Ectodermal cell (in vitro differentiated cells): ENCODE results near the gene LHFPL4.
A peak's percentile ranks its signal among the peaks of the same experiment; 100 is the strongest.
"Not testable (repeated sequence)": the region's sequence is repeated elsewhere in the genome, so short reads cannot be mapped to it uniquely, and the experiment has no call there.

Source experiments
- H3K27ac ChIP-seq: 2 replicates; pipeline ENCODE4 v1.7.0; 2013; ENCODE audit warnings: mild to moderate bottlenecking, low read depth, low read length; ENCODE audit not compliant: insufficient read depth, poor library complexity, severe bottlenecking
- H3K27me3 ChIP-seq: 2 replicates; pipeline ENCODE4 v1.7.0; 2013; ENCODE audit warnings: mild to moderate bottlenecking, low read length; ENCODE audit not compliant: insufficient read depth, control insufficient read depth, poor library complexity, severe bottlenecking
- H3K36me3 ChIP-seq: one replicate; pipeline ENCODE4 v1.7.0; 2013; ENCODE audit warnings: low read length; ENCODE audit not compliant: control insufficient read depth, insufficient read depth
- H3K4me1 ChIP-seq: one replicate; pipeline ENCODE4 v1.7.0; 2013; ENCODE audit warnings: low read length; ENCODE audit not compliant: control insufficient read depth, insufficient read depth
- H3K4me3 ChIP-seq: 2 replicates; pipeline ENCODE4 v1.7.0; 2013; ENCODE audit warnings: low read depth, low read length, control low read depth; ENCODE audit not compliant: insufficient read depth
- H3K9me3 ChIP-seq: 2 replicates; pipeline ENCODE4 v1.7.0; 2013; ENCODE audit warnings: mild to moderate bottlenecking, low read length, moderate library complexity; ENCODE audit not compliant: control insufficient read depth
- WGBS, 2 experiments: methylation state at CpG; one replicate each; pipeline ENCODE4 v1.1.7; 2013; ENCODE audit warnings: missing lambda C conversion rate in 2 of 2; 5-methylcytosine and 5-hydroxymethylcytosine counted together

The LHFPL4 gene

GRCh38 chr3:9503283-9503682 lies 50.3 kb downstream of the LHFPL4 start:
- no peak overlapping the region for H3K4me3 ChIP-seq
- peaks cover 5% of the 10 kb centered on the region for H3K4me1 ChIP-seq
- no peaks in the 10 kb centered on the region for H3K9me3 ChIP-seq
- H3K36me3 ChIP-seq = no peaks in the 10 kb centered on the region
- H3K27ac ChIP-seq = no peak overlapping the region
- 13 to 25% methylated on average over 3 to 4 of the region's 4 CpGs for WGBS, 2 experiments
- peaks cover 22% of the 10 kb centered on the region for H3K27me3 ChIP-seq

- WGBS, 2 experiments = 91% methylated on average over 6 of the region's 6 CpGs
Observed at GRCh38 chr3:9501226-9501625, 52.4 kb downstream of the LHFPL4 start.

GRCh38 chr3:9500108-9501050 lies 53.2 kb downstream of the LHFPL4 start:
- H3K4me3 ChIP-seq = peak overlapping the region; percentile 42
- peaks cover 5% of the 10 kb centered on the region for H3K4me1 ChIP-seq
- no peaks in the 10 kb centered on the region for H3K36me3 ChIP-seq
- no peaks in the 10 kb centered on the region for H3K9me3 ChIP-seq
- peaks cover 20% of the 10 kb centered on the region for H3K27me3 ChIP-seq
- no peak overlapping the region for H3K27ac ChIP-seq
- 13 to 14% methylated on average over 37 to 38 of the region's 39 CpGs for WGBS, 2 experiments

More at GRCh38 chr3:9501226-9501625, 52.4 kb downstream of the LHFPL4 start:
- Histone ChIP-seq H3K4me3 (no peak overlapping the region), H3K9me3 (no peaks in the 10 kb centered on the region), H3K27me3 (peaks cover 20% of the 10 kb centered on the region), H3K27ac (no peak overlapping the region), H3K4me1 (peaks cover 5% of the 10 kb centered on the region), H3K36me3 (no peaks in the 10 kb centered on the region)

- H3K9me3 ChIP-seq = no peaks in the 10 kb centered on the region
- H3K36me3 ChIP-seq = no peaks in the 10 kb centered on the region
- WGBS, 2 experiments = 37 to 39% methylated on average over 19 of the region's 19 CpGs
- H3K4me3 ChIP-seq = peak overlapping the region; percentile 42
- H3K27ac ChIP-seq = no peak overlapping the region
- H3K27me3 ChIP-seq = peaks cover 20% of the 10 kb centered on the region
- peaks cover 5% of the 10 kb centered on the region for H3K4me1 ChIP-seq
Observed at GRCh38 chr3:9499455-9500107, 54.0 kb downstream of the LHFPL4 start.

- WGBS, 2 experiments = 92 to 94% methylated on average over 6 of the region's 6 CpGs
- Histone ChIP-seq H3K9me3 (no peaks in the 10 kb centered on the region), H3K4me3 (no peak overlapping the region), H3K27ac (no peak overlapping the region), H3K27me3 (peaks cover 20% of the 10 kb centered on the region), H3K4me1 (peaks cover 5% of the 10 kb centered on the region), H3K36me3 (no peaks in the 10 kb centered on the region)
Observed at GRCh38 chr3:9498781-9499180, 54.8 kb downstream of the LHFPL4 start.

- no peaks in the 10 kb centered on the region for H3K9me3 ChIP-seq
- 88 to 91% methylated on average over 8 of the region's 8 CpGs for WGBS, 2 experiments
- H3K4me3 ChIP-seq = no peak overlapping the region
- no peak overlapping the region for H3K27ac ChIP-seq
- no peaks in the 10 kb centered on the region for H3K36me3 ChIP-seq
- peaks cover 5% of the 10 kb centered on the region for H3K4me1 ChIP-seq
- peaks cover 20% of the 10 kb centered on the region for H3K27me3 ChIP-seq
Observed at GRCh38 chr3:9497821-9498565, 55.6 kb downstream of the LHFPL4 start.

GRCh38 chr3:9496893-9497292 lies 56.7 kb downstream of the LHFPL4 start:
- Histone ChIP-seq H3K9me3 (no peaks in the 10 kb centered on the region), H3K4me1 (peaks cover 5% of the 10 kb centered on the region), H3K27me3 (peaks cover 20% of the 10 kb centered on the region), H3K4me3 (no peak overlapping the region), H3K36me3 (no peaks in the 10 kb centered on the region), H3K27ac (no peak overlapping the region)
- WGBS, 2 experiments = 81 to 85% methylated on average over 6 of the region's 6 CpGs

GRCh38 chr3:9494036-9494435 lies 59.6 kb downstream of the LHFPL4 start:
- 92 to 94% methylated on average over 15 of the region's 15 CpGs for WGBS, 2 experiments
- not testable (repeated sequence) for H3K4me1 ChIP-seq, H3K27ac ChIP-seq, H3K27me3 ChIP-seq, H3K9me3 ChIP-seq, H3K36me3 ChIP-seq, H3K4me3 ChIP-seq

GRCh38 chr3:9491506-9491905 lies 62.1 kb downstream of the LHFPL4 start:
- Histone ChIP-seq H3K4me1 (no peaks in the 10 kb centered on the region), H3K4me3 (no peak overlapping the region), H3K36me3 (no peaks in the 10 kb centered on the region), H3K27me3 (no peaks in the 10 kb centered on the region), H3K9me3 (no peaks in the 10 kb centered on the region), H3K27ac (no peak overlapping the region)
- WGBS, 2 experiments = 51 to 60% methylated on average over 3 of the region's 3 CpGs

GRCh38 chr3:9485248-9485647 lies 68.4 kb downstream of the LHFPL4 start:
- H3K27me3 ChIP-seq = no peaks in the 10 kb centered on the region
- no peaks in the 10 kb centered on the region for H3K4me1 ChIP-seq
- H3K9me3 ChIP-seq = no peaks in the 10 kb centered on the region
- 93 to 97% methylated on average over 1 of the region's 1 CpG for WGBS, 2 experiments
- no peak overlapping the region for H3K4me3 ChIP-seq
- H3K36me3 ChIP-seq = peaks cover 12% of the 10 kb centered on the region
- H3K27ac ChIP-seq = no peak overlapping the region
